Measurements from ENCODE around the gene RBFOX1. TPM values are rescaled to one million over a fixed set of nuclear protein-coding genes. Genes with fewer than 3 reads are reported as not detected.

RBFOX1 gene
- total RNA-seq, 1 experiment from 2014 or later: not detected

DNA sequence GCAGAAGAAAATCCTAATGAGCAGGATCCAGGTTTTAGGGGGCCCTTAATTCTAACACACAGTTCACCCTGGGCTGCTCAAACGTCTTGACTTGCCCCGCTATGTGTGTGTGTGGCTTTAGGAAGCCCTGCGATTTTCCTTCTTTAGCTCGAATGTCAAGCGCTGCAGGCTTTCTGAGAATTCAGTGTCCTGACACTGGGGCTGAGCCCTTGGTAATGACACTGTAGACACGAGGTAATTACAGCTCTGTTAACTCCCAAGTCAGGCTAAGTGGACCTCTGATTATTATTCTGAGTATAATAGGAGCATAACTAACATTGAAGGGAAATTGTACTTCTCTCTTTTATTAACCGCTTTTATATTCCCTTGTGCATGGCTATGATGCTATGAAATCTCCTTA lies 202.1 kb downstream of the RBFOX1 start:
- Histone ChIP-seq H3K9me3 (ENCODE audit: control insufficient read depth in 1 of 2, insufficient read depth in 1 of 2, low read depth in 1 of 2, low read length in 2 of 2) (peaks cover 3 to 11% of the 10 kb centered on the region in 2 experiments; a peak in 2 of 4 replicates), H3K4me2 (ENCODE audit: low read length) (no peak overlapping the region), H2AFZ (ENCODE audit: low read depth, low read length, poor library complexity, severe bottlenecking) (no peak overlapping the region), H3K9me2 (ENCODE audit: insufficient read depth) (no peaks in the 10 kb centered on the region), H3K9ac (ENCODE audit: low read length) (no peak overlapping the region), H3K79me2 (ENCODE audit: insufficient read depth, low read length) (no peaks in the 10 kb centered on the region), H3K27me3 (ENCODE audit: insufficient read depth, low read length) (no peaks in the 10 kb centered on the region), H3K36me3 (ENCODE audit: control insufficient read depth in 1 of 2, insufficient read depth in 2 of 2, low read length in 2 of 2) (no peaks in the 10 kb centered on the region), H3K4me1 (ENCODE audit: control insufficient read depth in 1 of 2, insufficient read depth in 2 of 2, low read length in 2 of 2) (no peaks in the 10 kb centered on the region), H3K4me3 (replicated peaks in 1 of 2; ENCODE audit: low read depth in 1 of 2, low read length in 2 of 2) (no peak overlapping the region), H3K27ac (ENCODE audit: low read depth, low read length) (no peak overlapping the region), H4K20me1 (ENCODE audit: insufficient read depth) (no peaks in the 10 kb centered on the region)
- ChIA-PET RAD21 (ENCODE audit: low non-redundant PET in 1 of 2, low total read pairs in 2 of 2, uncharacterized antibody in 2 of 2, unreplicated experiment in 2 of 2) (no interaction called here), CTCF (no interaction called here), POLR2A (no interaction called here)
- TF ChIP-seq ZNF274 (IDR thresholded peaks at IDR 0.05; ENCODE audit: low read depth, low read length) (no peak), POLR2A (IDR thresholded peaks at IDR 0.05; ENCODE audit: borderline replicate concordance, extremely low read depth, insufficient read depth, insufficient read length) (no peak), RAD21 (IDR thresholded peaks at IDR 0.05; ENCODE audit: low read depth) (no peak), SP1 (IDR thresholded peaks at IDR 0.05; ENCODE audit: low read depth) (no peak), FOSL1 (IDR thresholded peaks at IDR 0.05; ENCODE audit: low read depth) (no peak), ZFX (IDR thresholded peaks at IDR 0.05) (no peak), EGR1 (IDR thresholded peaks at IDR 0.05; ENCODE audit: low read depth) (no peak)
- TF ChIP-seq, protein P1, sequence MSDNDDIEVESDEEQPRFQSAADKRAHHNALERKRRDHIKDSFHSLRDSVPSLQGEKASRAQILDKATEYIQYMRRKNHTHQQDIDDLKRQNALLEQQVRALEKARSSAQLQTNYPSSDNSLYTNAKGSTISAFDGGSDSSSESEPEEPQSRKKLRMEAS (IDR thresholded peaks at IDR 0.05): no peak
- intact Hi-C loops (cut with micrococcal nuclease): no loop called here
- DNase-seq (ENCODE audit: low read depth, low spot score) (no peak), ATAC-seq (no peak)
- no TSS peak for BruUV-seq (replicated peaks)

DNA sequence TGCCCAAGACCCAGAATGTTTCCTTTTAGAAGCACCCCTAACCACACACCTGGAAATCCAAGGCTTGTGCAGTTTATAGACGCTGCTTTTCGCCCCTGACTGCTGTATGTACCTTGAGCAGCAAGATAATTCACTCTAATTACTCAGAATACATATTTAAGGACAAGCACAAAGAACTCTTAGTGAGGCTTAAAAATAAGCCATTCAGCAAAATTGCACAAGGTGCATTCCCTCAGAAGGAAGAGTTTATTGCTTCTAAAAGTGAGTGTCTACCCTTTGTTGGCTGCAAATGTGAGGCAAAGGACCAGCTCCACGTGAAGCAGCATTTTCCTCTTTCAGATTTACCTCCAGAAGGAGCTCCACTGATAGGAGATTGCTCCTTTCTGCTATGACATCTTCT lies 208.4 kb downstream of the RBFOX1 start:
- H3K79me2 ChIP-seq (ENCODE audit: insufficient read depth, low read length): no peaks in the 10 kb centered on the region
- ChIA-PET RAD21 (ENCODE audit: low non-redundant PET in 1 of 2, low total read pairs in 2 of 2, uncharacterized antibody in 2 of 2, unreplicated experiment in 2 of 2) (no interaction called here), POLR2A (no interaction called here)
- TF ChIP-seq RAD21 (IDR thresholded peaks at IDR 0.05; ENCODE audit: low read depth) (no peak), SIN3A (IDR thresholded peaks at IDR 0.05; ENCODE audit: low read depth) (no peak), TCF7L2 (IDR thresholded peaks at IDR 0.05; ENCODE audit: borderline replicate concordance, extremely low read depth, insufficient read depth, insufficient read length) (no peak), JUND (IDR thresholded peaks at IDR 0.05) (no peak), EZH2 (IDR thresholded peaks at IDR 0.05) (no peak)
- TF ChIP-seq, protein P2, sequence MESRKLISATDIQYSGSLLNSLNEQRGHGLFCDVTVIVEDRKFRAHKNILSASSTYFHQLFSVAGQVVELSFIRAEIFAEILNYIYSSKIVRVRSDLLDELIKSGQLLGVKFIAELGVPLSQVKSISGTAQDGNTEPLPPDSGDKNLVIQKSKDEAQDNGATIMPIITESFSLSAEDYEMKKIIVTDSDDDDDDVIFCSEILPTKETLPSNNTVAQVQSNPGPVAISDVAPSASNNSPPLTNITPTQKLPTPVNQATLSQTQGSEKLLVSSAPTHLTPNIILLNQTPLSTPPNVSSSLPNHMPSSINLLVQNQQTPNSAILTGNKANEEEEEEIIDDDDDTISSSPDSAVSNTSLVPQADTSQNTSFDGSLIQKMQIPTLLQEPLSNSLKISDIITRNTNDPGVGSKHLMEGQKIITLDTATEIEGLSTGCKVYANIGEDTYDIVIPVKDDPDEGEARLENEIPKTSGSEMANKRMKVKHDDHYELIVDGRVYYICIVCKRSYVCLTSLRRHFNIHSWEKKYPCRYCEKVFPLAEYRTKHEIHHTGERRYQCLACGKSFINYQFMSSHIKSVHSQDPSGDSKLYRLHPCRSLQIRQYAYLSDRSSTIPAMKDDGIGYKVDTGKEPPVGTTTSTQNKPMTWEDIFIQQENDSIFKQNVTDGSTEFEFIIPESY (IDR thresholded peaks at IDR 0.05; ENCODE audit: extremely low read depth, insufficient replicate concordance, low read length): no peak
- TF ChIP-seq, protein P3, sequence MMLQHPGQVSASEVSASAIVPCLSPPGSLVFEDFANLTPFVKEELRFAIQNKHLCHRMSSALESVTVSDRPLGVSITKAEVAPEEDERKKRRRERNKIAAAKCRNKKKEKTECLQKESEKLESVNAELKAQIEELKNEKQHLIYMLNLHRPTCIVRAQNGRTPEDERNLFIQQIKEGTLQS (IDR thresholded peaks at IDR 0.05): no peak
- TF ChIP-seq, protein P4, sequence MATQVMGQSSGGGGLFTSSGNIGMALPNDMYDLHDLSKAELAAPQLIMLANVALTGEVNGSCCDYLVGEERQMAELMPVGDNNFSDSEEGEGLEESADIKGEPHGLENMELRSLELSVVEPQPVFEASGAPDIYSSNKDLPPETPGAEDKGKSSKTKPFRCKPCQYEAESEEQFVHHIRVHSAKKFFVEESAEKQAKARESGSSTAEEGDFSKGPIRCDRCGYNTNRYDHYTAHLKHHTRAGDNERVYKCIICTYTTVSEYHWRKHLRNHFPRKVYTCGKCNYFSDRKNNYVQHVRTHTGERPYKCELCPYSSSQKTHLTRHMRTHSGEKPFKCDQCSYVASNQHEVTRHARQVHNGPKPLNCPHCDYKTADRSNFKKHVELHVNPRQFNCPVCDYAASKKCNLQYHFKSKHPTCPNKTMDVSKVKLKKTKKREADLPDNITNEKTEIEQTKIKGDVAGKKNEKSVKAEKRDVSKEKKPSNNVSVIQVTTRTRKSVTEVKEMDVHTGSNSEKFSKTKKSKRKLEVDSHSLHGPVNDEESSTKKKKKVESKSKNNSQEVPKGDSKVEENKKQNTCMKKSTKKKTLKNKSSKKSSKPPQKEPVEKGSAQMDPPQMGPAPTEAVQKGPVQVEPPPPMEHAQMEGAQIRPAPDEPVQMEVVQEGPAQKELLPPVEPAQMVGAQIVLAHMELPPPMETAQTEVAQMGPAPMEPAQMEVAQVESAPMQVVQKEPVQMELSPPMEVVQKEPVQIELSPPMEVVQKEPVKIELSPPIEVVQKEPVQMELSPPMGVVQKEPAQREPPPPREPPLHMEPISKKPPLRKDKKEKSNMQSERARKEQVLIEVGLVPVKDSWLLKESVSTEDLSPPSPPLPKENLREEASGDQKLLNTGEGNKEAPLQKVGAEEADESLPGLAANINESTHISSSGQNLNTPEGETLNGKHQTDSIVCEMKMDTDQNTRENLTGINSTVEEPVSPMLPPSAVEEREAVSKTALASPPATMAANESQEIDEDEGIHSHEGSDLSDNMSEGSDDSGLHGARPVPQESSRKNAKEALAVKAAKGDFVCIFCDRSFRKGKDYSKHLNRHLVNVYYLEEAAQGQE (IDR thresholded peaks at IDR 0.05; ENCODE audit: low read depth): no peak

More for the DNA sequence above, 208.4 kb downstream of the RBFOX1 start:
- peaks cover 3 to 13% of the 10 kb centered on the region in 2 experiments; a peak in 2 of 4 replicates for H3K9me3 ChIP-seq (ENCODE audit: control insufficient read depth in 1 of 2, insufficient read depth in 1 of 2, low read depth in 1 of 2, low read length in 2 of 2)
- no peak for DNase-seq (ENCODE audit: low read depth, low spot score)
- no peaks in the 10 kb centered on the region for H3K36me3 ChIP-seq (ENCODE audit: control insufficient read depth in 1 of 2, insufficient read depth in 2 of 2, low read length in 2 of 2)
- no peaks in the 10 kb centered on the region for H3K27me3 ChIP-seq (ENCODE audit: insufficient read depth, low read length)
- no peaks in the 10 kb centered on the region for H4K20me1 ChIP-seq (ENCODE audit: insufficient read depth)
- intact Hi-C loops (cut with micrococcal nuclease): no loop called here
- H3K4me1 ChIP-seq (ENCODE audit: control insufficient read depth in 1 of 2, insufficient read depth in 2 of 2, low read length in 2 of 2): no peaks in the 10 kb centered on the region
- H3K27ac ChIP-seq (ENCODE audit: low read depth, low read length): no peak overlapping the region
- no peak for ATAC-seq
- no peak overlapping the region for H2AFZ ChIP-seq (ENCODE audit: low read depth, low read length, poor library complexity, severe bottlenecking)
- no TSS peak for BruUV-seq (replicated peaks)
- H3K9me2 ChIP-seq (ENCODE audit: insufficient read depth): no peaks in the 10 kb centered on the region
- CTCF ChIA-PET: no interaction called here
- no peak overlapping the region for H3K4me2 ChIP-seq (ENCODE audit: low read length)
- no peak overlapping the region for H3K4me3 ChIP-seq (replicated peaks in 1 of 2; ENCODE audit: low read depth in 1 of 2, low read length in 2 of 2)
- H3K9ac ChIP-seq (ENCODE audit: low read length): no peak overlapping the region
